Epithelial cell of proximal tubule (primary cell): ENCODE measurements around the gene EIF4B. TPM values are rescaled to one million over a fixed set of nuclear protein-coding genes. Genes with fewer than 3 reads are reported as not detected.

Source experiments
- DNase-seq: peaks from one replicate; pipeline ENCODE4 v3.0.0-alpha.2; 2011; ENCODE audit warnings: low read depth
- H3K4me3 ChIP-seq: 2 replicates; pipeline ENCODE4 v1.5.1; 2011; ENCODE audit warnings: low read depth, mild to moderate bottlenecking, low read length
- CTCF ChIP-seq: conservative IDR thresholded peaks from 2 replicates; pipeline ENCODE4 v1.5.1; 2012; ENCODE audit warnings: low read depth, mild to moderate bottlenecking, low read length
- total RNA-seq: library from RNA; depleted of rRNA; stranded (reverse); fragments of >200 nt; gene quantifications from 2 replicates; pipeline ENCODE4 v1.2.3, GENCODE V29; 2015

The EIF4B gene
- total RNA-seq: 371 and 447 TPM in 2 replicates

GRCh38 chr12:53005986-53006809, at the start of gene EIF4B:
EIF4B (plus strand) TSS chr12:53006456; CDS start chr12:53006484, 28 bp downstream.
- no peak for TF ChIP-seq CTCF
- DNase-seq: peak; percentile 79
- peak within 1 kb of the TSS; percentile 96 for H3K4me3 ChIP-seq

- no peak for TF ChIP-seq CTCF
- DNase-seq: no peak
Measured at GRCh38 chr12:52956987-52957386, 49.3 kb upstream of the EIF4B start.

GRCh38 chr12:52964556-52965336, 41.5 kb upstream of the EIF4B start:
- no peak for TF ChIP-seq CTCF
- DNase-seq: no peak
- H3K4me3 ChIP-seq: peak overlapping the region; percentile 57

More at GRCh38 chr12:52956987-52957386, 49.3 kb upstream of the EIF4B start:
- no peak overlapping the region for H3K4me3 ChIP-seq

- no peak for DNase-seq
- peak overlapping the region; percentile 57 for H3K4me3 ChIP-seq
- no peak for TF ChIP-seq CTCF
Measured at GRCh38 chr12:52965337-52965731, 40.9 kb upstream of the EIF4B start.

- no peak overlapping the region for H3K4me3 ChIP-seq
- DNase-seq: no peak
- no peak for TF ChIP-seq CTCF
Measured at GRCh38 chr12:52969166-52969795, 37.0 kb upstream of the EIF4B start.

GRCh38 chr12:52969828-52970569, 36.3 kb upstream of the EIF4B start:
- DNase-seq: no peak
- no peak for TF ChIP-seq CTCF
- no peak overlapping the region for H3K4me3 ChIP-seq
